Gastroesophageal sphincter (tissue), 3 donors: ENCODE data around the gene AREG.

Source experiments
- POLR2A ChIP-seq, 2 donors: fragments of 450-650 bp; IDR thresholded peaks; one replicate each; pipeline ENCODE4 v1.6.1; 2017; ENCODE audit warnings: antibody characterized with exemption in 2 of 2, mild to moderate bottlenecking in 2 of 2, moderate library complexity in 1 of 2
- POLR2AphosphoS5 ChIP-seq: sonication (generic); formaldehyde crosslinking; IDR thresholded peaks from one replicate; pipeline ENCODE4 v1.6.1; 2017; ENCODE audit warnings: antibody characterized with exemption
- TF ChIP-seq, protein P1 (sequence below), 4 experiments: fragments of 200-600 bp in 2 of 4; fragments of 450-650 bp in 2 of 4; sonication (generic) in 1 of 4; IDR thresholded peaks; one replicate each; pipeline ENCODE4 v1.5.1; 2017 to 2019; ENCODE audit warnings: antibody characterized with exemption in 4 of 4, mild to moderate bottlenecking in 2 of 4, moderate library complexity in 2 of 4

DNA sequence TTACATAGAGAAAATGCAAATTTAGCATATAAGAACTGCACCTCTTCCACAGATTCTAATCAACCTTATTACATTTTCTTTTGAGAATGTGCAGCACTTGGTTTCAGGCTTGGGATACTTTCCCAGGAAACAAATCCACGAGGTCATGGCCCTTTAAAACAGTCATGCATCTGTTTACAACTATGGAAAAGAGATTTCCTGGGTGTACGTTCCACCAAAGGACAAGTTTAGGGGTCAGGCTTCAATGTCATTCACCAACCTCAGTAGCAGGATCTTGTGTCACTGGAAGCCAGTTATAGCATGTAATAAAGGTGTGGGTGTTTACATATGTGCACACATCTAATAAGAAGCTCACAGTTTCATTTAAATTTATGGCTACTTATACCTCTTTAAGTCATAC is 49.3 kb upstream of the AREG start:
- TF ChIP-seq, protein P1, sequence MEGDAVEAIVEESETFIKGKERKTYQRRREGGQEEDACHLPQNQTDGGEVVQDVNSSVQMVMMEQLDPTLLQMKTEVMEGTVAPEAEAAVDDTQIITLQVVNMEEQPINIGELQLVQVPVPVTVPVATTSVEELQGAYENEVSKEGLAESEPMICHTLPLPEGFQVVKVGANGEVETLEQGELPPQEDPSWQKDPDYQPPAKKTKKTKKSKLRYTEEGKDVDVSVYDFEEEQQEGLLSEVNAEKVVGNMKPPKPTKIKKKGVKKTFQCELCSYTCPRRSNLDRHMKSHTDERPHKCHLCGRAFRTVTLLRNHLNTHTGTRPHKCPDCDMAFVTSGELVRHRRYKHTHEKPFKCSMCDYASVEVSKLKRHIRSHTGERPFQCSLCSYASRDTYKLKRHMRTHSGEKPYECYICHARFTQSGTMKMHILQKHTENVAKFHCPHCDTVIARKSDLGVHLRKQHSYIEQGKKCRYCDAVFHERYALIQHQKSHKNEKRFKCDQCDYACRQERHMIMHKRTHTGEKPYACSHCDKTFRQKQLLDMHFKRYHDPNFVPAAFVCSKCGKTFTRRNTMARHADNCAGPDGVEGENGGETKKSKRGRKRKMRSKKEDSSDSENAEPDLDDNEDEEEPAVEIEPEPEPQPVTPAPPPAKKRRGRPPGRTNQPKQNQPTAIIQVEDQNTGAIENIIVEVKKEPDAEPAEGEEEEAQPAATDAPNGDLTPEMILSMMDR (IDR thresholded peaks at IDR 0.05): no peak
- no peak for TF ChIP-seq POLR2AphosphoS5
- no peak for TF ChIP-seq POLR2A (IDR thresholded peaks at IDR 0.05)
